Neural cell (in vitro differentiated cells): Measurements from ENCODE around the gene LIMS1. TPM values are rescaled to one million over a fixed set of nuclear protein-coding genes. Genes with fewer than 3 reads are reported as not detected.

Experiments
- H2AFZ ChIP-seq: fragments of 200-600, 300-800 bp; sonication (generic), shearing (Covaris generic); 2 replicates; pipeline ENCODE4 v1.6.0; 2014; ENCODE audit warnings: low read depth, mild to moderate bottlenecking, antibody characterized with exemption, low read length, moderate library complexity
- H3F3A ChIP-seq: fragments of 200-600 bp; shearing (Covaris generic); 2 replicates; pipeline ENCODE4 v1.6.1; 2016; ENCODE audit warnings: mild to moderate bottlenecking, moderate library complexity, mixed read lengths, antibody characterized with exemption, low read length; ENCODE audit not compliant: insufficient read depth, poor library complexity, severe bottlenecking
- H3K27ac ChIP-seq: fragments of 200-600, 300-800 bp; sonication (generic), shearing (Covaris generic); 2 replicates; pipeline ENCODE4 v1.5.1; 2014; ENCODE audit warnings: mild to moderate bottlenecking, low read length, moderate library complexity
- H3K27me3 ChIP-seq: fragments of 300-800, 200-600 bp; sonication (generic), shearing (Covaris generic); 2 replicates; pipeline ENCODE4 v1.6.0; 2014; ENCODE audit warnings: mild to moderate bottlenecking, low read depth, low read length, moderate library complexity; ENCODE audit not compliant: insufficient read depth
- H3K36me3 ChIP-seq: fragments of 300-800, 200-600 bp; sonication (generic), shearing (Covaris generic); 2 replicates; pipeline ENCODE4 v1.5.1; 2014; ENCODE audit warnings: mild to moderate bottlenecking, antibody characterized with exemption, low read length, moderate library complexity; ENCODE audit not compliant: insufficient read depth
- H3K4me2 ChIP-seq: fragments of 300-800, 200-600 bp; sonication (generic), shearing (Covaris generic); 2 replicates; pipeline ENCODE4 v1.6.0; 2014; ENCODE audit warnings: mild to moderate bottlenecking, low read length
- H3K4me3 ChIP-seq: fragments of 300-800, 200-600 bp; sonication (generic), shearing (Covaris generic); 2 replicates; pipeline ENCODE4 v1.5.1; 2014; ENCODE audit warnings: mild to moderate bottlenecking, low read length, moderate library complexity
- H3K79me2 ChIP-seq: fragments of 200-600 bp; shearing (Covaris generic); replicated peaks from 2 replicates; pipeline ENCODE4 v1.6.0; 2014; ENCODE audit warnings: mild to moderate bottlenecking, low read length, moderate library complexity; ENCODE audit not compliant: insufficient read depth
- H3K9ac ChIP-seq: fragments of 300-800, 200-600 bp; sonication (generic), shearing (Covaris generic); 2 replicates; pipeline ENCODE4 v1.6.1; 2016; ENCODE audit warnings: mild to moderate bottlenecking, low read length, mixed read lengths
- H3K9me2 ChIP-seq: fragments of 200-600 bp; shearing (Covaris generic); 2 replicates; pipeline ENCODE4 v1.6.1; 2016; ENCODE audit warnings: mild to moderate bottlenecking, low read length, mixed read lengths; ENCODE audit not compliant: insufficient read depth
- H3K9me3 ChIP-seq: fragments of 200-600, 300-800 bp; sonication (generic), shearing (Covaris generic); 2 replicates; pipeline ENCODE4 v1.6.1; 2016; ENCODE audit warnings: mild to moderate bottlenecking, mixed run types, low read length, moderate library complexity, mixed read lengths
- H4K20me1 ChIP-seq: fragments of 200-600 bp; shearing (Covaris generic); 2 replicates; pipeline ENCODE4 v1.6.1; 2016; ENCODE audit warnings: mild to moderate bottlenecking, mixed run types; ENCODE audit not compliant: insufficient read depth
- CTCF ChIP-seq: fragments of 450-650 bp; IDR thresholded peaks from 2 replicates; pipeline ENCODE4 v1.5.1; 2014; ENCODE audit warnings: antibody characterized with exemption, mild to moderate bottlenecking, moderate library complexity; ENCODE audit not compliant: poor library complexity, severe bottlenecking
- EP300 ChIP-seq: fragments of 450-650 bp; conservative IDR thresholded peaks from 2 replicates; pipeline ENCODE4 v1.6.1; 2014; ENCODE audit warnings: antibody characterized with exemption, mild to moderate bottlenecking, moderate library complexity; ENCODE audit not compliant: poor library complexity, severe bottlenecking
- EZH2 ChIP-seq: fragments of 200-600, 300-800 bp; shearing (Covaris generic), sonication (generic); IDR thresholded peaks from 2 replicates; pipeline ENCODE4 v1.6.1; 2014; ENCODE audit warnings: antibody characterized with exemption, low read length, borderline replicate concordance, mild to moderate bottlenecking; ENCODE audit not compliant: insufficient read depth, poor library complexity, severe bottlenecking
- MXI1 ChIP-seq: fragments of 450-650 bp; conservative IDR thresholded peaks from 2 replicates; pipeline ENCODE4 v1.6.1; 2014; ENCODE audit warnings: antibody characterized with exemption, mild to moderate bottlenecking; ENCODE audit not compliant: poor library complexity, severe bottlenecking
- POLR2AphosphoS5 ChIP-seq: IDR thresholded peaks from 2 replicates; pipeline ENCODE4 v1.6.1; 2012
- RAD21 ChIP-seq: fragments of 450-650 bp; conservative IDR thresholded peaks from 2 replicates; pipeline ENCODE4 v1.6.1; 2014; ENCODE audit warnings: antibody characterized with exemption, mild to moderate bottlenecking, moderate library complexity
- REST ChIP-seq: IDR thresholded peaks from 2 replicates; pipeline ENCODE4 v1.6.1; 2012; ENCODE audit warnings: borderline replicate concordance
- SMC3 ChIP-seq: fragments of 450-650 bp; conservative IDR thresholded peaks from 2 replicates; pipeline ENCODE4 v1.6.1; 2014; ENCODE audit warnings: antibody characterized with exemption, mild to moderate bottlenecking, moderate library complexity; ENCODE audit not compliant: poor library complexity
- TAF1 ChIP-seq: IDR thresholded peaks from 2 replicates; pipeline ENCODE4 v1.6.1; 2012; ENCODE audit warnings: low read depth
- polyA plus RNA-seq: library from polyadenylated mRNA; depleted of rRNA; stranded (reverse); fragments of >200 nt; gene quantifications from 2 replicates; pipeline ENCODE4 v1.2.3, GENCODE V29; 2014

Gene LIMS1
- polyA plus RNA-seq, 1 donor from 2014 or later = 12.3 TPM

GRCh38 chr2:108623616-108624015 is 89.3 kb downstream of the LIMS1 start:
- no peaks in the 10 kb centered on the region for H3K79me2 ChIP-seq
- H3K9ac ChIP-seq = no peak overlapping the region
- H3K36me3 ChIP-seq = no peaks in the 10 kb centered on the region
- no peaks in the 10 kb centered on the region for H4K20me1 ChIP-seq
- H3K27me3 ChIP-seq = no peaks in the 10 kb centered on the region
- H3K4me3 ChIP-seq = no peak overlapping the region
- H3F3A ChIP-seq = no peaks in the 10 kb centered on the region
- H3K27ac ChIP-seq = no peak overlapping the region
- no peak overlapping the region for H2AFZ ChIP-seq
- no peaks in the 10 kb centered on the region for H3K9me3 ChIP-seq
- H3K9me2 ChIP-seq = no peaks in the 10 kb centered on the region
- H3K4me2 ChIP-seq = no peak overlapping the region
- TF ChIP-seq MXI1 (no peak), SMC3 (no peak), POLR2AphosphoS5 (no peak)

GRCh38 chr2:108625186-108625827 is 91.0 kb downstream of the LIMS1 start:
- no peaks in the 10 kb centered on the region for H3K9me3 ChIP-seq
- no peaks in the 10 kb centered on the region for H3K79me2 ChIP-seq
- no peaks in the 10 kb centered on the region for H4K20me1 ChIP-seq

More at GRCh38 chr2:108625186-108625827, 91.0 kb downstream of the LIMS1 start:
- no peaks in the 10 kb centered on the region for H3K9me2 ChIP-seq
- no peak overlapping the region for H2AFZ ChIP-seq
- H3F3A ChIP-seq = no peaks in the 10 kb centered on the region
- TF ChIP-seq EP300 = no peak
- TF ChIP-seq REST = no peak
- TF ChIP-seq TAF1 = no peak
- no peak for TF ChIP-seq CTCF
- no peak for TF ChIP-seq MXI1
- no peak for TF ChIP-seq POLR2AphosphoS5
- TF ChIP-seq RAD21 = no peak
- no peak for TF ChIP-seq SMC3
- TF ChIP-seq EZH2 = no peak
- H3K9ac ChIP-seq = no peak overlapping the region
- H3K36me3 ChIP-seq = no peaks in the 10 kb centered on the region
- no peak overlapping the region for H3K27ac ChIP-seq
- H3K4me2 ChIP-seq = no peak overlapping the region
- H3K27me3 ChIP-seq = no peaks in the 10 kb centered on the region
- no peak overlapping the region for H3K4me3 ChIP-seq
